GM20000 (cell line): ENCODE measurements around the gene CMC2.

Source experiments
- DNase-seq: peaks from one replicate; pipeline ENCODE4 v3.0.0; 2012; ENCODE audit warnings: low spot score
- CTCF ChIP-seq: IDR thresholded peaks from 2 replicates; pipeline ENCODE4 v1.5.1; 2012; ENCODE audit warnings: mild to moderate bottlenecking, control low read depth; ENCODE audit errors: extremely low read depth, missing control alignments

Gene CMC2

GRCh38 chr16:80985611-80986010 is 21.1 kb downstream of the CMC2 start:
- TF ChIP-seq CTCF = no peak
- no peak for DNase-seq

- TF ChIP-seq CTCF = no peak
These were observed 22.4 kb downstream of the CMC2 start for GRCh38 chr16:80984124-80984892.

DNA sequence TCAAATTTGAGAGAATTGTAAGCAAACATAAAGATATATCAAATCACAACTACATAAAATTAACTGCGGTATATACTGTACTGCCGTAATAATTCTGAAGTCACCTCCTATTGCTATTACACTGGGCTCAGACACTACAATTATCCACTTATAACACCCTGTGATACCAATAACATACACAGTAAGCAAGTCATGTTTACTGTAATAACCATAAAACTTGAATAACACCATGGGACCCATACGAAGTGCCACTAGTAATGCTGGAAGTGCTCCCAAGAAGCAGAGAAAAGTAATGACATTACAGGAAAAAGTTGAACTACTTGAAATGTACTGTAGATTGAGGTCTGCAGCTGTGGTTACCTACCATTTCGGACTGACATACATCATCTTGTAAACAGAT is 24.0 kb downstream of the CMC2 start:
- no peak for TF ChIP-seq CTCF

More at GRCh38 chr16:80984124-80984892, 22.4 kb downstream of the CMC2 start:
- no peak for DNase-seq

GRCh38 chr16:80981103-80981502 is 25.6 kb downstream of the CMC2 start:
- no peak for TF ChIP-seq CTCF
- no peak for DNase-seq

More for the DNA sequence above, 24.0 kb downstream of the CMC2 start:
- DNase-seq = no peak

DNA sequence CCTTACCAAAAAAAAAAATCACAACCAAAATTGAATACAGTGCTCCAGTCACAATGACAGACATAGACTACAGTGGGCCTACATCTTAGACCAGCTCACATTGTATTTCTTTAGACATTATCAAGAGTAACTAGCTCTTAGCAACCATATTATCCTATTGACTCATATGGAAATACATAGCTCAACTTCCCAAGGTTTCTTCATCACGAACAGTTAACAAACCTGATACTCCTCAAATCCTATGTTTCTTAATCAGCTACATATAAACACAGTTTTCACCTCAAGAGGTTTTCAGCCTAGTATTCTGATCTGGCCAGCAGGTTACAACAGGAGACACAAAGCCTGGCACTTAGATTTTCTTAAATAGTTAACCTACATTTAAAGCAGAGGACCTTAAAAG is 29.7 kb downstream of the CMC2 start:
- DNase-seq = no peak
- TF ChIP-seq CTCF = no peak

DNA sequence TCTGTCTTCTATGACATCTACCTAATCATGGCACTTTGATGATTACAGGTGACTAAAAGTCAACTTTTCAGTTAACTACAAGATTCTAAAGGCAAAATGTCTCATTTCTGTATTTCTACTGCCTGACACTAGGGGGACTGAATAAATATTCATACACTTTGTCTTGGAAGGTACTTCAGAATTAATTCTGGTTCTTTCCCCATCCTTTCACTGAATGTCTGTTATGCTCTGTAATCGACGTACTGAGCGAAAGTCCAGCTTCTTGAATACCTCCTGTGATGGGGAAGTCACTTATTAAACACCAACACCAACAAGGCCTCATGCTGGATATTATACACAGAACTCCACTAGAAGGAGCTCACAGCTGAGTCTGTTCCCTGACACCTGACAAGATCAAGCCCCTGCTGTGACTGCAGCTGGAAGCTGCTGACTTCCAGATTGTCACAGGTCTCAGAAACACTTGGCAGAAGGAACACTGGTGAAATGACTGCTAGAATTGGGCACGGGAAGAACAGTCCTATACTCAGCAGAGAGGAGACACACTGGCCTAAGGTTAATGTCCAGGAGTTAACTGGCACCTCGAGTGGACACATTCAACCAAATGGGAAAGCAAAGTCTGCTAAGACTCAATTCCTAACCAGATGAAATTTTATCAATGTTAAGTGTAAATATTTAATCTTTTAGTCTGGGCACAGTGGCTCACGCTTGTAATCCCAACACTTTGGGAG is 31.9 kb downstream of the CMC2 start:
- no peak for TF ChIP-seq CTCF
- DNase-seq = no peak

DNA sequence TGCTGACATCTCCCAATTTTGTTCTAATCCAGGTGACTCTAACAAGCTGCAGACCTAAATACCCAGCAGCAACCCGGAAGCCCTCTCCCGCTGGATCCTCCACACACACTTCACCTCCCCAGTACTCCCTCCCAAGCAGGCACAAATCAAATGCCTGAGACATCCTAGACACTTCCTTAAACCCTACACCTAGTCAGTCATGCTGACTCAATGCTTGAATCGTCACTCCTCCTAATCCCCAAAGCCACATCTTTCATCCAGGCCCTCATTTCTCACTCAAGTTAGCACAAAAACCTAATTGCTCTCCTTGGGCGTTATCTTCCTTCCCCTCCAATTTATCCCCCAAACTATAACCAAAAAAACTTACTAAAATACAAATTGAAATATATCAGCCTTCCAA is 32.7 kb downstream of the CMC2 start:
- DNase-seq = no peak
- no peak for TF ChIP-seq CTCF
